Adrenal gland (tissue), 5 donors: ENCODE data around the gene MAGI2.

ENCODE experiments used
- POLR2A ChIP-seq, 2 donors: fragments of 450-650 bp; IDR thresholded peaks; one replicate each; pipeline ENCODE4 v1.6.1; 2017; ENCODE audit warnings: antibody characterized with exemption in 2 of 2, mild to moderate bottlenecking in 2 of 2, moderate library complexity in 1 of 2
- TF ChIP-seq, protein P1 (sequence below), 6 experiments: fragments of 450-650 bp in 4 of 6; fragments of 200-600 bp in 2 of 6; sonication (generic) in 1 of 6; IDR thresholded peaks; 1 replicate in 5 of 6; 2 replicates in 1 of 6; pipeline versions ENCODE4 v1.5.1 to v1.8.0; 2016 to 2021; ENCODE audit warnings: antibody characterized with exemption in 6 of 6, mild to moderate bottlenecking in 2 of 6, moderate library complexity in 1 of 6
- donor health status: DM: no; HTN: no; CAD: no.

DNA sequence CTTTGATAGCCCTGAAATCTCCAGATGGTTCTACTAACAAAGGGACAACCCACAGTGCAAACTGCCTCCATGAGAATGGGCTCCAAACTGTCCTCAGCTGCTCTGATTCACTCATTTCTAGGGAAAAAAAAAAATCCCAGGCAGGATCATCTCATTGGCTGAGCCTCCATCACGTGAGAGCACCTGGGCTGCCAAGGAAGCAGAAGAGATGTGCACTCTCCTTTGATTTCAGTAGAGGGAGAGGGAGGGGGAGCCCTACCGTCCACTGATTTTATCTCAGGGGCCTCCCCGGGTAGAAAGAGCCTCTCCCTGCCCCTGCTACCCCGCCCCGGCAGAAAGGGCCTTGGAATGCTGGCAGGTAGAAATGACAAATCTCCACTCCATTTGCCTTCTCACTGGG is 929.5 kb downstream of the MAGI2 start:
- TF ChIP-seq, protein P1, sequence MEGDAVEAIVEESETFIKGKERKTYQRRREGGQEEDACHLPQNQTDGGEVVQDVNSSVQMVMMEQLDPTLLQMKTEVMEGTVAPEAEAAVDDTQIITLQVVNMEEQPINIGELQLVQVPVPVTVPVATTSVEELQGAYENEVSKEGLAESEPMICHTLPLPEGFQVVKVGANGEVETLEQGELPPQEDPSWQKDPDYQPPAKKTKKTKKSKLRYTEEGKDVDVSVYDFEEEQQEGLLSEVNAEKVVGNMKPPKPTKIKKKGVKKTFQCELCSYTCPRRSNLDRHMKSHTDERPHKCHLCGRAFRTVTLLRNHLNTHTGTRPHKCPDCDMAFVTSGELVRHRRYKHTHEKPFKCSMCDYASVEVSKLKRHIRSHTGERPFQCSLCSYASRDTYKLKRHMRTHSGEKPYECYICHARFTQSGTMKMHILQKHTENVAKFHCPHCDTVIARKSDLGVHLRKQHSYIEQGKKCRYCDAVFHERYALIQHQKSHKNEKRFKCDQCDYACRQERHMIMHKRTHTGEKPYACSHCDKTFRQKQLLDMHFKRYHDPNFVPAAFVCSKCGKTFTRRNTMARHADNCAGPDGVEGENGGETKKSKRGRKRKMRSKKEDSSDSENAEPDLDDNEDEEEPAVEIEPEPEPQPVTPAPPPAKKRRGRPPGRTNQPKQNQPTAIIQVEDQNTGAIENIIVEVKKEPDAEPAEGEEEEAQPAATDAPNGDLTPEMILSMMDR (IDR thresholded peaks at IDR 0.05) = no peak
- TF ChIP-seq POLR2A (IDR thresholded peaks at IDR 0.05) = no peak
